Pancreas (tissue), 10 donors: ENCODE measurements around the gene INTU. TPM values are rescaled to one million over a fixed set of nuclear protein-coding genes. Genes with fewer than 3 reads are reported as not detected.

Source experiments
- ATAC-seq, 4 donors: fragments of 200-7000 bp; cut with Tn5 transposase; one replicate each; pipeline versions ENCODE4 v1.8.0 to v1.9.1; 2020; ENCODE audit warnings: mild to moderate bottlenecking in 4 of 4, moderate library complexity in 4 of 4
- DNase-seq, 6 donors: peaks; one replicate each; pipeline ENCODE4 v3.0.0-alpha.2; 2020
- FAIRE-seq: peaks from 2 replicates; lab custom pipeline; 2012; peaks lifted over from hg19 to GRCh38; lab: Jason Lieb, UNC
- H3K27ac ChIP-seq, 4 donors: fragments of 200-600 bp; sonication (generic); 1 replicate in 3 of 4; 2 replicates in 1 of 4; pipeline versions ENCODE4 v1.5.0 to v1.8.0; 2020
- H3K27me3 ChIP-seq, 4 donors: fragments of 200-600 bp; one replicate each; pipeline ENCODE4 v1.8.0; 2021
- H3K36me3 ChIP-seq, 3 donors: fragments of 200-600 bp; sonication (generic) in 1 of 3; one replicate each; pipeline versions ENCODE4 v1.5.0 to v1.8.0; 2020 to 2021
- H3K4me1 ChIP-seq, 3 donors: fragments of 200-600 bp; one replicate each; pipeline ENCODE4 v1.8.0; 2021
- H3K4me3 ChIP-seq, 4 donors: fragments of 200-600 bp; sonication (generic) in 2 of 4; one replicate each; pipeline versions ENCODE4 v1.5.0 to v1.8.0; 2020 to 2021
- H3K9me3 ChIP-seq, 4 donors: fragments of 200-600 bp; one replicate each; pipeline ENCODE4 v1.8.0; 2021
- WGBS, 2 donors: extraction: QIAGEN DNeasy Blood & Tissue Kit; methylation state at CpG; one replicate each; pipeline ENCODE4 v1.1.7; 2013; 5-methylcytosine and 5-hydroxymethylcytosine counted together
- intact Hi-C, 3 donors: fragments of 100-400 bp; cut with DNase I; formaldehyde crosslinking; loops; one replicate each; pipeline versions ENCODE4 v1.11.1 to v1.14.2; 2022
- polyA plus RNA-seq, 2 donors: library from polyadenylated mRNA; stranded (reverse); fragments of 200-250 nt; gene quantifications; one replicate each; pipeline ENCODE4 v1.2.3, GENCODE V29; 2013
- total RNA-seq, 6 donors: library from RNA; stranded (reverse); fragmentation: NEBNext Ultra II Directional in 4 of 6; extraction: Animal tissue kit (Norgen Biotek cat#: 25700) in 4 of 6; gene quantifications; one replicate each; pipeline versions ENCODE4 v1.2.1 to v1.2.4, GENCODE V29; 2021 to 2023
- TF ChIP-seq, protein P1 (sequence below), 4 donors: fragments of 200-600 bp; sonication (generic) in 3 of 4; IDR thresholded peaks; one replicate each; pipeline versions ENCODE4 v1.5.0 to v1.8.0; 2021; ENCODE audit warnings: antibody characterized with exemption in 4 of 4
- donor health status: healthy with polysubstance abuse.
- donor health status: DM: no; HTN: no; CAD: no; lungs with moderate emphysema.
- donor health status: DM: no; HTN: no; CAD: no.
- donor health status: control.
- donor health status: control.
- donor health status: Bipolar disorder and iron deficiency.
- donor health status: DM: yes; HTN: yes; CAD: no.
- donor health status: DM: no; HTN: no; CAD: no.
- donor health status: DM: no; HTN: no; CAD: no.
- donor health status: DM: yes; HTN: yes; CAD: no.

Gene INTU
- total and polyA plus RNA-seq, 8 donors: 1.7 to 8.1 (median 4.1) TPM

DNA sequence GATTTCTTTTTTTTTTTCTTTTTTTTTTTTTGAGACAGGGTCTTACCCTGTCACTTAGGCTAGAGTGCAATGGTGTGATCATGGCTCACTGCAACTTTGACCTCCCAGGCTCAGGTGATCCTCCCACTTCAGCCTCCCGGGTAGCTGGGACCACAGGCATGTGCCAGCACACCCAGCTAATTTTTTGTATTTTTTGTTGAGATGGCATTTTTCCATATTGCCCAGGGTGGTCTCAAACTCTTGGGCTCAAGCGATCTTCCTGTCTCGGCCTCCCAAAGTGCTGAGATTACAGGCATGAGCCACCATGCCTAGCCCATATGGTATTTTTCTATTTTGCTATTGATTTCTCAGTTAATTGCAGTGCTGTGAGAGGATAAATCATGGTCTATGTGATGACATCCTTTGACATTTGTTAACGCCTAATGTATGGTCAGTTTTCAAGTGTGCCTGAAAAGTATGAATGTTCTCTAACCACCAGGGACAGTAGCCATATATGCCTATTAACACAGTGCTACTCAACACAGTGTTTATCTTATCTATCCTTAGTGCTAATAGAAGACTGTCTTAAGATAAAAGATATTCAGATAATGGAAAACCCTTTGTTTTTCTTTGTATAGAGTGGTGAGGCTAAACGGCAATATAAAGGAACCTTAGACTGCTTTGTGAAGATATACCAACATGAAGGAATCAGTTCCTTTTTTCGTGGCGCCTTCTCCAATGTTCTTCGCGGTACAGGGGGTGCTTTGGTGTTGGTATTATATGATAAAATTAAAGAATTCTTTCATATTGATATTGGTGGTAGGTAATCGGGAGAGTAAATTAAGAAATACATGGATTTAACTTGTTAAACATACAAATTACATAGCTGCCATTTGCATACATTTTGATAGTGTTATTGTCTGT, 140.3 kb downstream of the INTU start:
- no peak for FAIRE-seq
- intact Hi-C loops: no loop called here

DNA sequence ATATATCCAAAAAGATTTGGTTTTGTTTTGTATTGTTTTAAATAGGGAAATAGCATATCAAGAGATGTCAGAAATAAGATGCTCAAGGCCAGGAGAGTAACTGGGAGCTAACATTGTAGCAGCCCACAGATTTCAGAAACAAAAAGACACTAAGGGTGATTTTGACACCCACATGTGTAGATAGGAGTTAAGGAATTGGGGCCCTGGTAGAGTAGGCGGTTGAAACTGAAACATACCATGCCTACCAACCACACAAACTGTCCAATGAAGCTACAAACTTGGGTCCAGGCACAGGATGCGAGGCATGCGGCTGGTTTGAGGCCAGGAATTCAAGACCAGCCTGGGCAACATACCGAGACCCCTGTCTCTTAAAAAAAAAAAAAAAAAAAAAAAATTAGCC, 143.1 kb downstream of the INTU start:
- DNase-seq (no peak), FAIRE-seq (no peak), ATAC-seq (no peak)
- H3K4me1 ChIP-seq: no peaks in the 10 kb centered on the region
- no peaks in the 10 kb centered on the region for H3K27me3 ChIP-seq
- H3K27ac ChIP-seq: no peak overlapping the region
- WGBS, 2 donors: 93 to 97% methylated on average over 4 of the region's 4 CpGs
- no peaks in the 10 kb centered on the region for H3K36me3 ChIP-seq
- H3K4me3 ChIP-seq: no peak overlapping the region
- TF ChIP-seq, protein P1, sequence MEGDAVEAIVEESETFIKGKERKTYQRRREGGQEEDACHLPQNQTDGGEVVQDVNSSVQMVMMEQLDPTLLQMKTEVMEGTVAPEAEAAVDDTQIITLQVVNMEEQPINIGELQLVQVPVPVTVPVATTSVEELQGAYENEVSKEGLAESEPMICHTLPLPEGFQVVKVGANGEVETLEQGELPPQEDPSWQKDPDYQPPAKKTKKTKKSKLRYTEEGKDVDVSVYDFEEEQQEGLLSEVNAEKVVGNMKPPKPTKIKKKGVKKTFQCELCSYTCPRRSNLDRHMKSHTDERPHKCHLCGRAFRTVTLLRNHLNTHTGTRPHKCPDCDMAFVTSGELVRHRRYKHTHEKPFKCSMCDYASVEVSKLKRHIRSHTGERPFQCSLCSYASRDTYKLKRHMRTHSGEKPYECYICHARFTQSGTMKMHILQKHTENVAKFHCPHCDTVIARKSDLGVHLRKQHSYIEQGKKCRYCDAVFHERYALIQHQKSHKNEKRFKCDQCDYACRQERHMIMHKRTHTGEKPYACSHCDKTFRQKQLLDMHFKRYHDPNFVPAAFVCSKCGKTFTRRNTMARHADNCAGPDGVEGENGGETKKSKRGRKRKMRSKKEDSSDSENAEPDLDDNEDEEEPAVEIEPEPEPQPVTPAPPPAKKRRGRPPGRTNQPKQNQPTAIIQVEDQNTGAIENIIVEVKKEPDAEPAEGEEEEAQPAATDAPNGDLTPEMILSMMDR (IDR thresholded peaks at IDR 0.05): no peak
- intact Hi-C loops: no loop called here
- no peaks in the 10 kb centered on the region for H3K9me3 ChIP-seq

More for the DNA sequence above, 140.3 kb downstream of the INTU start:
- 85 to 89% methylated on average over 10 of the region's 10 CpGs for WGBS, 2 donors
- no peak for ATAC-seq
- Histone ChIP-seq H3K36me3 (no peaks in the 10 kb centered on the region), H3K27ac (no peak overlapping the region), H3K27me3 (no peaks in the 10 kb centered on the region), H3K4me1 (no peaks in the 10 kb centered on the region), H3K4me3 (no peak overlapping the region), H3K9me3 (no peaks in the 10 kb centered on the region)
- no peak for DNase-seq
- TF ChIP-seq, protein P1 (IDR thresholded peaks at IDR 0.05): no peak

Other genes with a start within 250 kb of the INTU start
- not detected for gene SLC25A31, start 97.4 kb downstream of the INTU start, total RNA-seq
- gene SLC25A31, start 97.4 kb downstream of the INTU start, polyA plus RNA-seq: under 1 TPM in 1 of 2 donors, not detected in 1; 0.07 TPM
- gene HSPA4L, start 149.4 kb downstream of the INTU start, total RNA-seq: 1 to 10 TPM; 4.1 to 7.1 (median 6.3) TPM
- 1 to 10 TPM; 1.2 to 2.0 TPM for gene HSPA4L, start 149.4 kb downstream of the INTU start, polyA plus RNA-seq
- 1 to 10 TPM in 1 of 6 donors, under 1 TPM in 5; 0.14 to 1.7 (median 0.56) TPM for gene PLK4, start 247.9 kb downstream of the INTU start, total RNA-seq
- under 1 TPM; 0.47 to 0.72 TPM for gene PLK4, start 247.9 kb downstream of the INTU start, polyA plus RNA-seq